Sigmoid colon (tissue), 7 donors: ENCODE measurements around the gene C5orf46. TPM values are rescaled to one million over a fixed set of nuclear protein-coding genes. Genes with fewer than 3 reads are reported as not detected.
A peak's percentile ranks its signal among the peaks of the same experiment; 100 is the strongest.

Experiments
- DNase-seq: peaks from one replicate; pipeline ENCODE4 v3.0.0-alpha.2; 2019
- H3K27ac ChIP-seq, 4 donors: fragments of 200-600 bp; sonication (generic); one replicate each; pipeline ENCODE4 v1.5.1; 2016 to 2019; ENCODE audit warnings: mild to moderate bottlenecking in 1 of 4
- H3K27me3 ChIP-seq, 3 donors: fragments of 200-600 bp; sonication (generic); one replicate each; pipeline ENCODE4 v1.5.1; 2019; ENCODE audit warnings: mild to moderate bottlenecking in 1 of 3
- H3K36me3 ChIP-seq, 4 donors: fragments of 200-600 bp; sonication (generic); one replicate each; pipeline ENCODE4 v1.5.1; 2016 to 2019
- H3K4me1 ChIP-seq, 4 donors: fragments of 200-600 bp; sonication (generic); one replicate each; pipeline ENCODE4 v1.5.1; 2017 to 2019
- H3K4me3 ChIP-seq, 4 donors: fragments of 200-600 bp; sonication (generic); one replicate each; pipeline ENCODE4 v1.5.1; 2017 to 2019; ENCODE audit warnings: mild to moderate bottlenecking in 2 of 4, moderate library complexity in 1 of 4
- H3K9me3 ChIP-seq, 4 donors: fragments of 200-600 bp in 3 of 4; sonication (generic) in 3 of 4; one replicate each; pipeline versions ENCODE4 v1.5.1 to v1.6.1; 2013 to 2019
- EP300 ChIP-seq, 4 donors: sonication (generic); formaldehyde crosslinking; IDR thresholded peaks; one replicate each; pipeline ENCODE4 v1.6.1; 2017; ENCODE audit warnings: antibody characterized with exemption in 4 of 4
- POLR2A ChIP-seq, 2 donors: fragments of 450-650 bp; IDR thresholded peaks; one replicate each; pipeline ENCODE4 v1.6.1; 2016; ENCODE audit warnings: antibody characterized with exemption in 2 of 2, mild to moderate bottlenecking in 2 of 2, moderate library complexity in 2 of 2
- POLR2AphosphoS5 ChIP-seq, 4 donors: sonication (generic); formaldehyde crosslinking; IDR thresholded peaks; one replicate each; pipeline ENCODE4 v1.6.1; 2017; ENCODE audit warnings: antibody characterized with exemption in 4 of 4
- WGBS, 2 donors: extraction: QIAGEN DNeasy Blood & Tissue Kit; methylation state at CpG; one replicate each; pipeline ENCODE4 v1.1.7; 2013; 5-methylcytosine and 5-hydroxymethylcytosine counted together
- intact Hi-C: fragments of 100-400 bp; cut with DNase I; formaldehyde crosslinking; loops from one replicate; pipeline ENCODE4 v1.15.1; 2023
- polyA plus RNA-seq, 3 donors: library from polyadenylated mRNA; stranded (reverse); fragments of 200-250 nt; gene quantifications; one replicate each; pipeline ENCODE4 v1.2.3, GENCODE V29; 2013
- total RNA-seq, 4 donors: library from RNA; depleted of rRNA; stranded (reverse); fragments of >200 nt; gene quantifications; one replicate each; pipeline ENCODE4 v1.1.0, GENCODE V29; 2016
- TF ChIP-seq, protein P1 (sequence below), 4 experiments: fragments of 450-650 bp in 3 of 4; fragments of 200-600 bp in 1 of 4; IDR thresholded peaks; one replicate each; pipeline ENCODE4 v1.5.1; 2016 to 2019; ENCODE audit warnings: antibody characterized with exemption in 4 of 4, mild to moderate bottlenecking in 3 of 4, moderate library complexity in 2 of 4
- donor health status: healthy with polysubstance abuse.
- donor health status: Bipolar disorder and iron deficiency.
- donor health status: healthy.

The C5orf46 gene
- total and polyA plus RNA-seq, 7 donors, result not detected

- no peaks in the 10 kb centered on the region for H3K4me1 ChIP-seq
- 91 to 95% methylated on average over 4 of the region's 4 CpGs for whole genome bisulfite sequencing, 2 donors
- TF ChIP-seq POLR2AphosphoS5 (IDR thresholded peaks at IDR 0.05) (no peak), EP300 (IDR thresholded peaks at IDR 0.05) (no peak), POLR2A (IDR thresholded peaks at IDR 0.05) (no peak)
- TF ChIP-seq, protein P1, sequence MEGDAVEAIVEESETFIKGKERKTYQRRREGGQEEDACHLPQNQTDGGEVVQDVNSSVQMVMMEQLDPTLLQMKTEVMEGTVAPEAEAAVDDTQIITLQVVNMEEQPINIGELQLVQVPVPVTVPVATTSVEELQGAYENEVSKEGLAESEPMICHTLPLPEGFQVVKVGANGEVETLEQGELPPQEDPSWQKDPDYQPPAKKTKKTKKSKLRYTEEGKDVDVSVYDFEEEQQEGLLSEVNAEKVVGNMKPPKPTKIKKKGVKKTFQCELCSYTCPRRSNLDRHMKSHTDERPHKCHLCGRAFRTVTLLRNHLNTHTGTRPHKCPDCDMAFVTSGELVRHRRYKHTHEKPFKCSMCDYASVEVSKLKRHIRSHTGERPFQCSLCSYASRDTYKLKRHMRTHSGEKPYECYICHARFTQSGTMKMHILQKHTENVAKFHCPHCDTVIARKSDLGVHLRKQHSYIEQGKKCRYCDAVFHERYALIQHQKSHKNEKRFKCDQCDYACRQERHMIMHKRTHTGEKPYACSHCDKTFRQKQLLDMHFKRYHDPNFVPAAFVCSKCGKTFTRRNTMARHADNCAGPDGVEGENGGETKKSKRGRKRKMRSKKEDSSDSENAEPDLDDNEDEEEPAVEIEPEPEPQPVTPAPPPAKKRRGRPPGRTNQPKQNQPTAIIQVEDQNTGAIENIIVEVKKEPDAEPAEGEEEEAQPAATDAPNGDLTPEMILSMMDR (IDR thresholded peaks at IDR 0.05), result no peak
These were observed 33.2 kb upstream of the C5orf46 start for GRCh38 chr5:147939431-147940114.

DNA sequence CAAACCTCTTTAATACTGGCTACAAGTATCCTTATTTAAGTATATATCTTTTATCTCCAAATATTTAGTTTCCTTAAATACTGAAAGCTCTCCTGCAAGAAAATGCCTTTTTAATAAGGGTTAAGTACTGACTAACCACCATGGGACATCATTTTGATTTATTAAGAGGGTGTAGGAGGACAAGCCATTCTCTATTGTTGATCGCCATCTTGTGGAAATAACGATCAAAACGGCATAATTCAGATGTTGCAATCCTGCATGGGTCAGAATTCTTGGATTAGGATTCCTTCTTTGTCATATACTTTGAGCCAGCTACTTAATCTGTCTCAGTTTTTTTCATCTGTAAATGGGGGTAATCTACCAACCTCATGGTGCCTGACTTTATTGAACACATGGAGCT is 28.7 kb upstream of the C5orf46 start:
- no peaks in the 10 kb centered on the region for H3K9me3 ChIP-seq
- no peak overlapping the region for H3K4me3 ChIP-seq
- WGBS, 2 donors, result 1 to 4% methylated on average over 3 of the region's 3 CpGs
- intact Hi-C loops, result loop anchor here (2.0 kb wide), 1 partner anchor 48 kb away; no protein-coding TSS in a partner anchor
- H3K27me3 ChIP-seq, result no peaks in the 10 kb centered on the region
- H3K4me1 ChIP-seq, result no peaks in the 10 kb centered on the region
- H3K27ac ChIP-seq, result no peak overlapping the region
- no peak for DNase-seq
- no peak for TF ChIP-seq POLR2A (IDR thresholded peaks at IDR 0.05)
- no peak for TF ChIP-seq POLR2AphosphoS5 (IDR thresholded peaks at IDR 0.05)
- TF ChIP-seq, protein P1 (IDR thresholded peaks at IDR 0.05), result peak in 3 of 4 experiments; percentile 29 to 45 (median 33)
- H3K36me3 ChIP-seq, result no peaks in the 10 kb centered on the region

More at GRCh38 chr5:147939431-147940114, 33.2 kb upstream of the C5orf46 start:
- Histone ChIP-seq H3K4me3 (no peak overlapping the region), H3K36me3 (no peaks in the 10 kb centered on the region), H3K9me3 (no peaks in the 10 kb centered on the region), H3K27me3 (no peaks in the 10 kb centered on the region), H3K27ac (no peak overlapping the region)
- intact Hi-C loops, result no loop called here
- DNase-seq, result no peak

DNA sequence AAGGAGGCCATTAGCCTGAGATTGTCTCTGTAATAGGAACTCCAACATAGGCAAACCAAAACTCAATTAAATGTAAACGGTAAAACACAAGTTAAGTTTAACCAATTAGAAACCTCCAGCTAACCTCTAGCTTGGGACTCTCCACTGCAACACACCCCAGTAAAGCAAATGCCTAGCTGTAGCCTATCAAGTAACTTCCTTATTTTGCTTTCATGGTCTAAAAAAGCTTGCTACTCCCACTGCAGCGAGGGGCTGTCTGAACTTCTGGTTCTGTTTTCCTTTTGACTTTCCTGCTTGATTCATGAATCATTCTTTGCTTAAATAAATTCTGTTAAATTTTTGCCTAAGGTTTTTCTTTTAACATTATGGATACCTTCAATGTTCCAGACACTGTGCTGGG is 24.4 kb upstream of the C5orf46 start:
- Histone ChIP-seq H3K27ac (no peak overlapping the region), H3K4me1 (no peaks in the 10 kb centered on the region), H3K9me3 (no peaks in the 10 kb centered on the region), H3K36me3 (no peaks in the 10 kb centered on the region), H3K27me3 (no peaks in the 10 kb centered on the region), H3K4me3 (no peak overlapping the region)
- DNase-seq, result no peak
- no peak for TF ChIP-seq POLR2AphosphoS5 (IDR thresholded peaks at IDR 0.05)
- no peak for TF ChIP-seq POLR2A (IDR thresholded peaks at IDR 0.05)
- TF ChIP-seq, protein P1 (IDR thresholded peaks at IDR 0.05), result no peak
- no peak for TF ChIP-seq EP300 (IDR thresholded peaks at IDR 0.05)
- WGBS, 2 donors, result 64 to 69% methylated on average over 2 of the region's 2 CpGs
- intact Hi-C loops, result no loop called here

- intact Hi-C loops, result no loop called here
- Histone ChIP-seq H3K4me1 (no peaks in the 10 kb centered on the region), H3K36me3 (no peaks in the 10 kb centered on the region), H3K27me3 (no peaks in the 10 kb centered on the region), H3K4me3 (no peak overlapping the region), H3K9me3 (no peaks in the 10 kb centered on the region), H3K27ac (no peak overlapping the region)
- TF ChIP-seq, protein P1 (IDR thresholded peaks at IDR 0.05), result no peak
- no peak for TF ChIP-seq EP300 (IDR thresholded peaks at IDR 0.05)
- no peak for TF ChIP-seq POLR2AphosphoS5 (IDR thresholded peaks at IDR 0.05)
- TF ChIP-seq POLR2A (IDR thresholded peaks at IDR 0.05), result no peak
- no peak for DNase-seq
- WGBS, 2 donors, result 27 to 57% methylated on average over 3 of the region's 3 CpGs
These were observed 21.6 kb upstream of the C5orf46 start for GRCh38 chr5:147927901-147928300.

- no peaks in the 10 kb centered on the region for H3K9me3 ChIP-seq
- no peaks in the 10 kb centered on the region for H3K27me3 ChIP-seq
- no peaks in the 10 kb centered on the region for H3K36me3 ChIP-seq
- WGBS, 2 donors, result 72 to 86% methylated on average over 4 of the region's 4 CpGs
- H3K4me1 ChIP-seq, result no peaks in the 10 kb centered on the region
- no peak overlapping the region for H3K4me3 ChIP-seq
- no peak for TF ChIP-seq POLR2AphosphoS5 (IDR thresholded peaks at IDR 0.05)
- no peak for TF ChIP-seq EP300 (IDR thresholded peaks at IDR 0.05)
- no peak for TF ChIP-seq POLR2A (IDR thresholded peaks at IDR 0.05)
- TF ChIP-seq, protein P1 (IDR thresholded peaks at IDR 0.05), result no peak
- intact Hi-C loops, result no loop called here
- DNase-seq, result no peak
- H3K27ac ChIP-seq, result no peak overlapping the region
These were observed 18.7 kb upstream of the C5orf46 start for GRCh38 chr5:147925020-147925419.
